ENCODE results near the gene HMX1.

Gene HMX1

DNA sequence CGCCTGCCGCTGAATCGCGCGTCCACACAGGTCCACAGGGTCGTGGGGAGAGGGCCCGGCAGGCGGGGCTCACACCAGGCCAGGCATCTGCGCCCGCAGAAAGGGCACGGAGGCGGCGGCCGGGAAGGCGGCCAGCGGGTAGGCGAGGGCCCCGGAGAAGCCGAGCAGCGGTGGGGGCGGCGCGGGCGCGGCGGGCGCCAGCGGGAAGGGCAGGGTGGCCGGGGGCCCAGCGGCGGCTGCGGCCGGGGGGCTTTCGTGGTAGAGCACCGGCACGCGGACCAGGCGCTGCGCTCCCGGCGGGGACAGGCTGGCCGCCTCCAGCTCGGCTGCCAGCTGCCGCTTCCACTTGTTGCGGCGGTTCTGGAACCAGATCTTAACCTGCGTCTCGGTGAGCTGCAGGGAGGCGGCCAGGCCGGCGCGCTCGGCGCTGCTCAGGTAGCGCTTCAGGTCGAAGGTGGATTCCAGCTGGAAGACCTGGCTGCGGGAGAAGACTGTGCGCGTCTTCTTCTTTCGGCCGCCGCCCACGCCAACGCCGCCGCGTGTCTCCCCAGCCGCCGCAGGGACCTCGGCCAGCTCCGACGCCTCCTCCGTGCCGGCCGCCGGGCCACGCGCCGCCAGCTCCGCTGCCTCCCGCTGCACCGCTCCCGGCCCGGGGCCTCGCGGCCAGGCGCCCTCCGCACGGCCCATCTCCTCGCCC lies 3.9 kb downstream of the HMX1 start:
- DNase-seq = no peak

DNA sequence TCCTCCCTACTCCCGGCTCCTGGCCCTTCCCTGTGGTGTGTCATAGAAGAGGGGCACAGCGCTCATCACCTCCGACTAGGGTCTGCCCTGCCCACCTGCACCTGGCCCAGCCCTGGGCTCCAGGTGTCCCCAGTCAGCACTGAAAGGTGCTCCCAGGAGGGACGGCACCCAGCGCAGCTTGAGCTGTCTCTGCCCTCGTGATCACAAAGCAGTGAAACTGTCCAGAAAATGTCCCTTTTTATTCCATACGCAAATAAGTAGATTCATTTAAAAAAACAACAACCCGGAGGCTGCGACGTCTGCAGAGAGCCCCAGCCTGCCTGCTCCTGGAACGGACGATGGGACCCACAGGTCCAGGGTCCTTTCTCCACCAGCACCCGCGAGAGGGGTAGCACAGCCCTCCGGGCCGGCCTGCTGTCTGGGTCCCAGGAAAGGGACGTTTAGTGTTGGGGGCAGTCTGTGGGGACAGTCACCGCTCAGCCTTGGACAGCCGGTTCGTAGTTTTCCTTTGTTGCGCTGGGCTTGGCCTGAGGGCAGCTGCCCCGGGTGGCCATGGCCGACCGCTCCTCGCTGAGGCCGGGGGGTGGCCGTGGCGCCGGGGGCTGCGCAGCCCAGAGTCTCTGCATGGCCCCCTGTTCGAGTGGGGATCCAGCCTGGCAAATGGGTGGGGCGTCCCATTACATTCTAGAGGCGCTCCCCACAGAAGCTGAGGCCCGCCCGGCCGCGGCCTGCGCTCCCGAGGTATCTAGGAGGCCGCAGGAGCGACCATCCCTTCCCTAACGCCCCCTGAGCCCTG lies 4.6 kb downstream of the HMX1 start:
- no peak for DNase-seq

DNA sequence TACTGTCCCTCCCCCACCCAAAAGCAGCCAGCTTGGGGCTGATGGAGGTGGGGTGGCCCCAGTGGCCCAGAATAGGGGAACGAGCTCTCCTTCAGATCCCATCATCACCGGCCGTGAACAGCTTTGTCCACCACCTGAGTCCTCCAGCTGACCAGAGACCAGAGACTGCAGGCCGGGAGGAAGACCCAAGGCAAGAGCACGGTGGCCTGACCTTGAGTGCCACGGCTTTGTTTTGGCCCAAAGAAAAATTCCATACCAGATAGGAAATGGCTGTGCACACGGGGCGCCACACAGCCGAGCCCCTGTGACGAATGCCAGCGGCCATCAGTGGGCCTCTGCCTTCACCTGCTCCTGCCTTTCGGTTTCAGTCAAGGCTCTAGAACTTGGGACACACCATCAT lies 5.2 kb downstream of the HMX1 start:
- no peak for DNase-seq

DNA sequence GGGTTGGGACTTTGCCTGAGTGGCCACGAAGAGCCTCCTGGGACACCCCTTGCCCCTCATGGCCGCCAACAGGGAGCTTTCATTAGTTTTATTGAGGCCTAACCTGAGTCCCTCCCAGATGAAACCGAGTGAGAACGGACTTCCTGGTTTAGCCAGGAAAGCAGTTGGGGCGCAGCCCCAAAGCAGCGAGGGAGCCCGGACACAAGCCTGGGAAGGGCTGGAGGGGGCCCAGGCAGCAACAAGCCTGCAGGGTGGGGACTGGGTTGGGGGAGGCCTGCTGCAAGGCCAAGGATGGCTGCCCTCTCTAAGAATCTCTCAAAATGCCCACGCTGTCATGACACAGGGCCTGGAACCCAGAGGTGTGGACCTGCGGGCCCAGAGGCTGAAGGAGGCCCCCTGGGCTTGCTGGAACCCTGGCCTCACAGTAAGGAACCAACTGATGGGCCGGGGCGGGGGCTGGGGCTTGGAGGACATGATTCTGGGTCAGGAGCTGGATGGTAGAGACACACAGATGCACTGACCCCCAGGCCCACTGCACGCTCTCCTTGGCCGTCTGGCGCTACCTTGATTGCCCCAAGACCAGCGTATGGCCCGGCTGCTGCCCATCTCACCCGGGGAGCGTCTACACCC lies 5.8 kb downstream of the HMX1 start:
- DNase-seq = no peak

DNA sequence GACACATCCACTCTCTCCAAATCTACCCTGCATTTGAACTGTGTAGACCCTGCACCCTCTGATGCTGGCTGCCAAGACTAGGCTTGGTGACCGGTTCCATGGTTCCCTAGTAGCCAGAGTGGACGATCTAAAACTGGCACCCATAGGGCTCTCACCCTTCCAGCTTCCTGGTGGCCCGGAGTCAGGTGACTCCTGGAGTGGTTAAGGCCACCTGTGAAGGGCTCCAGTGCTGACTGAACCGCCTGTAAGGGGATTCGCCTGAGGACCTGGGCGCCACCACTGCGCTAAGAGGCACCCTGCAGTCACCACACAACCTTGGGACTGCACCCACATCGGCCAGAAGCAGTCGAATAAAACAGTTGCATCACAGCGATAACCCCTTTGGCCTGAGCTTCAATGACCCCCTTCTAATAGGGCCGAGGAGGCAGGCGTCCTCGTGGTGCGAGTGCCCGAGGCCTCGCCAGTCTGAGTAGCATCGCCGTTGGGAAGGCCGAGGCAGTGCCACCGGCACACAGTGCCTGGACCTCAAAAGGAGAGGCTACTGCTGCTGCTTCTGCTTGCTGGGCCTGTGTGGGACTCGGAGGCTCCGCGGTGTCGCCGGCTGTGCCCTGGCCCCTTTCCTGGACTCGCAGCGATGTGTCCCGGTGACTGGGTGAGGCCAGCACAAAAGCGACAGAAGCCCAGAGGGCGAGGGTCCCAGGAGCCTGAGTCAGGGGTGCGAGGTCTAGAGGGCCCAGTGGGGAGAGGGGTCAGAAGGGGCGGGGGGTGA lies 6.5 kb downstream of the HMX1 start:
- no peak for DNase-seq

DNA sequence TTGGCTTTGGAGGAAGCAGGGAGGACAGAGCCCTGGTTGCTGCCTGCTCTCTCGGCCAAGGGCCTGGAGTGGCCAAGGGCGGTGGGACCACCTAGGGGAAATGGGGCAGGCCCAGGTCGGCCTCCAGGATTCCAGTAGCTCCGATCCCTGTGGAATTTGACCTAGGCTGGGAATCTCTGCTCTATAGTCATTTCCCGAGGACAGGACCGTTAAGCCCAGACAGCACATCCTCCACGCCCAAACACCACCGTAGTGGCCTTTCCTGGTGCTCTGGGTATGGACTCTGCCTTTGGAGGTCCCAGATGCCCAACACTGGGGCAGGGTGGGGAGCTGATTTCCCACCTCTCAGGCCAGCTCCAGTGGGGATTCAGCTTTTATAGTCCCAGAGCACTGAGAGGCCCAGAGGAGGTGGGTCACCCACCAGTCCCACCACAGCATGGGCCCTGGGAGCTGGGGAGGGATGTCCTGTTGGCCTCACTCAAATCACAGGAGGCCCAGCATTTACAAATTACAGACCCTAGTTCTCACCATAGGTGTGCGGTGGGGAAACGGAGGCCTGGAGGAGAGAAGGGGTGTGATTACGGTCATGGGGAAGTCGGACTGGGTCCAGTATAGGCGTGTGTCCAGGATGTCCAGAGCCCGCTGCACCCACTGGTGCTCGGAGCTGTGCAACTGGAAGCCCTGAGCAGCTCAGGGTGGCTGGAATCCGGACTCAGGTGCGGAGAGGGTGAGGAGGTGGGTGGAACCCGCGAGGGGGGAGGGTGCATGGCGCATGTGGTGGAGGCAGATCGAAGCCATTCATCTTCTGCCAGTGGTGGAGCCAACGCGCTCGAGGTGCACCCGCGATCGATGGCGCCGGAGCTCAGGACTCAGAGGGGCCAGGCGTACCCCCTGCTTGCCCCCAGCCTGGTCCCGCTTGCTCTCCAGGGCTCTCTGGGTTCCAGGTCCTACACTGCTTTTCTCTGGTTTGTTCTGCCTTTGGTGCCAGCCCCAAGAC lies 7.7 kb downstream of the HMX1 start:
- no peak for DNase-seq

DNA sequence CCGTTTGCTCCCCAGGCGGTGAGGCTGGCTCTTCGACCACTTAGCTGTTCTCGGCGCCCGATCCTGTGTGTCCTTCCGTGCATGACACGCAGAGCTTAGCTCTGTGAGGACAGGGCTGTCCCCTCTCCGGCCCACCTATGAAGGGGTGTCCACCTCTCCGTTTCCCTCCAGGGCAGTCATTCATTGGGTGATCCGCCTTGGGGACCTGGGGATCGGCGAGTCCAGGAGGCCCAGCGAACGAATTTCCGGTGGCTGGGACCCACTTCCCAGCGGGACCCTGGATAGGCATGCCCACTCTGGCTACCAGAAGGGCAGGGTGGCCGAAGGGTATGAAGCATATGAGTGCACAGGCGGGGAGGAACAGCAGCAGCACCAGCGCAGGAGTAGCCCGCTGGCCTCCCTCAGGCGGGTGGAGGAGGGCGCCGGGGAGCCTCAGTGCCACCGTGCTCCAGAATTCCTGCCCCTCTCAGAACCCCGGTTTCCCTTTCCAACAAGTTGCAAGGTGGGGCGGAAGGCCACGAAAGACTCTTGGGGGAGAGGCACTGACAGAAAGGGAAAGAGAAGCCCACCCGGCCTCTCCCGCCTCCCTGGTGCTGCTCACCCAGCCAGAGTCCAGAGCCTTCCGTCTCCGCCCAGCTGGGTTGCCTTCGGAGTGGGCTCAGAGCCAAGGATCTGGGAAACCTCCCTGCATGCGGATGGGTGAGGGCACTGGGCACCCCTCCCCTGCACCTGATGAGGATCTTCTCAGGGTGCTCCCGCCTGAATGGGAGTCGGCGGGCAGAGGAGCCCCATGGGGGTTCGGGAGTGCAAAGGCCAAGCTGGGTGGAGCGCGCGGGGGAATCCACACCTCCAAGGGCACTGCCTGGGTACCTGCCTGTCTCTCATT lies 8.6 kb downstream of the HMX1 start:
- DNase-seq = no peak

DNA sequence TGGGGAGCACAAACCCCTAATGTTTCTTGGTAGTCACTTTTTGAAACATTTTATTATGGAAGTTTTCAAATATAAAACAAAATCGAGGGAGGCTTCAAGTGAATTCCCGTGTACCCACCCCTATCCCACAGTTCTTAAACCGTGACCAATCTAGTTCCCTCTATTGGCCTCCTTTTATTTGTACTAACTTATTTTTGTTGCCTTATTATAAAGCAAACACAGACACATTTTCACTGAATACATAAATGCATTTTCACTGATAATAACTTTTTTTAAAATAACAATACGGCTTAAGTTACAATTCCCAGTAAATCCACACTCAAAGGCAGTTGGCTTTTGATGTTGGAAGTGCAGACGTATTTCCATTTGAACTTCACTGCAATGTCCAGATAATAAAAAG lies 9.3 kb downstream of the HMX1 start:
- no peak for DNase-seq

DNA sequence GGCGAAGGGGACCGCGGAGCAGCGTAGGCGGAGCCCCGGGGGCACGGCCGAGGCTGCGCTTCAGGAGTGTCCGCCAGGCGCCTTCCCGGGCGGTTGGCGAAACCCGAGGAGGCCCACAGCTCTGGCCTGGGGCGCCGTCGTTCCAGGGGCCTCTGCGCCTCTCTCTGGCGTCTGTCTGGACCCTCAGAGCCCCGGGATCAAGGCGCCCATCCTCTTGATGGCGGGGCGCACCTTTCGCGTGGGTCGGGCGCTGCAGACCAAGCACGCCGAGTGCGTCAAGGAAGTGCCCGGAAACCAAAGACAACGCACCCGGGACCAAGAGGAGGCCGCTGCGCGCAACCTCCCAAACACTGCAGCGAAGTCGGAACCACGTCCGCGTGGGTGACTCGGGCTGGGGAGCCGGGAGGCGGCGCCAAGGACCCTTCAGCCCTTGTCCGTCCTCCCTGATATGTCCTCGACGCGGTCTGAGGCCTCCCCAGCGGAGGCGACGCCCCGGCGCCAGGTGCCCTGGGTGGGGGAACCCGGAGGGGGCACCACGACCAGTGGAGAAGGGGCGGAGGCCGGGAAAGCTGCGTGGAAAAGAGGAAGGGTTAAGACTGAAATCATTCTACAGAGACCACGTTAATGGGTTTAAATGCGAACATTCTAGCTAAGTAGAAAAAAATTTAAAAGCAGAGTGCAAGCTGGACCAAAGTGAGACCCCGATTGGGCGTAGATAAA lies 9.9 kb downstream of the HMX1 start:
- no peak for DNase-seq

DNA sequence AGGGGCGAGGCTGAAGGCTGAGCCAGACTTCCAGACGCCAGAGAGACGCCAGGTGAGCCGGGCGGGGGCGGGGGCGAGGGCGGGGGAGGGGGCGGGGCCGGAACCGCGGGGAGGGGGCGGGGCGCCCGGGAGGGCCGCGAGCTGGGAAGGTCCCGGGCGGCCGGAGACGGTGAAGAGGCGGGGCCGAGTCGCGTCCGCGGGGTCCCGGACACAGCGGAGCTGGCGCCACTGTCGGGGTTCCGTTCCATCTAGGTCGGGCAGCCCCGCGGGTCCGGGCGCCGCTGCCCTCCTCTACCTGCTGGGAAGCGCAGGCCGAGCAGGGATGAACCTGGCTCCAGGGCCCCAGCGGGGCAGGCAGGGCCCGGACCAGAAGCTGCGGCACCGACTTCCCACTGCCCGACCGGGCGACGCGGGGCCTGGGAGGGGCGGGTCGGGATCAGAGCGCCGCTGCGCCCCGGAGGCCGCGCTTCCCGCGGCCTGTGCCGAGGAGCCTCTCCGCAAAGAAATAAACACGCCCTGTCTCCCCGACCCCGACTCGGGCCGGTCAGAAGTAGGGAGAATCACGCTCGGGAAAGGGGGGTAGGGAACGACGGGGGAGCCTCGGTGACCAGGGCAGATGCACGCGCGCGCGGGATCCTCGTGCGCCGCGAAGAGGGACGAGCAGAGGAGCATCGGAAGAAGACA lies 10.6 kb downstream of the HMX1 start:
- DNase-seq = no peak

DNA sequence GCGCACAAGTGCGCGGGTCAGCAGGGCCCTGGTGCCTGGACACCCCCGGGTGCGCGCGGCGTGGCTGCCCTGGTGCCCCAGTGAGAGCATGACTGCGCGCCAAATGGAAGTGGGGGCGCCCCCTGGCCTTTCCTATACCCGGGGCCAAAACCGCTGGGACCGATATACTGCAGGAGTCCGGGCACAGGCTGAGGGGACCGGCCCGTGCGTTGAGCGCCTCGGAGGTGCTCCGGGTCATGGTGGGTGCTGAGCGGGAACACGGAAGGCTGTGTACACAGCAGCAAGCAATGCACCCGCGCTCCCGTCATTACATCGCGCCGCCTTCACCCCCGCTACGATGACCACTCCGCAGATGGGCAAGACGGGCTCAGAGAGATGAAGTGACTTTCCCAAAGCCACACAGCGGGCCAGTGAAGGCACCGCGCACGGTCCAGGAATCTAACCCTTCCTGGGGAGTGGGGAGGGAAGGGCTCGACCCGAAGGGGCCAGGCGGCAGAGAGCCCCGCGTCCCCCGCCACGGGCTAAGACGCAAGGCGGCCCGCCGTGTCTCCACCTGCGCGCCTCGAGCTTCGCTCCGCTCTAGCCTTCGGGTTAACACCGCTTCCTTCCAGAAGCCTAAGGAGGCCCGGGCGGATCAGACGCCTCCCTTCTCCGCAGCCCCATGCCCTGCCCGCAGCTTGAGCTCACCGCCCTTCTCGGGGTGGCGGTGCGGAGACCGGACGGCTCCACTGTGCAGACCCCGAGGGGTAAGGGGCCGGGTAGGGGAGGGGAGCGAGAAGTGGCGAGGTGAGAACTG lies 11.3 kb downstream of the HMX1 start:
- no peak for DNase-seq

DNA sequence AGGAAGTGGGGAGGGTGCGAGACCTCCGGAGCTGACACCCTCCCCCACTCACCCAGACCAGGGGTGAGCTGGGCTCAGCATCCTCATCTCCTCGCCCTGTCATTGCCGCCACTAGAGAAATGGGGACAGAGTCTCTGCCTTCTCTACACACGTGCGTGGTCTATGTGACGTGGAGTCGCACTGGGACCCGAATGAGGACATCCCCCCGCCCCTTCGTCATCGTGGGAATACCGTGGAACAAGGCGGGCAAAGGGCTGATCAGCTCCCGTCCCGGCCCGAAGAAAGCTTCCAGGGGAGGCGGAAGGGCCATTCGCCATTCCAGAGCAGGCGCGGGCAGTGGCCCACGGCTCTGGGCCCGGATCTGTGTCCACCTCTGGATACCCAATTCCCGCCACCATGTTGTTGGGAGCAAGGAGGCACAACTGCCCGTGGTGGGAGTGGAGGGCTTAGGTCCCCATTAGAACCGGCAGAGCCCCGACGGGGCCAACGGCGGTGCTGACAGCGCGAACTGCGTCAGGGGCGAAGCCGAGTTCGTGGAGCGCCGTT lies 12.0 kb downstream of the HMX1 start:
- DNase-seq = no peak

DNA sequence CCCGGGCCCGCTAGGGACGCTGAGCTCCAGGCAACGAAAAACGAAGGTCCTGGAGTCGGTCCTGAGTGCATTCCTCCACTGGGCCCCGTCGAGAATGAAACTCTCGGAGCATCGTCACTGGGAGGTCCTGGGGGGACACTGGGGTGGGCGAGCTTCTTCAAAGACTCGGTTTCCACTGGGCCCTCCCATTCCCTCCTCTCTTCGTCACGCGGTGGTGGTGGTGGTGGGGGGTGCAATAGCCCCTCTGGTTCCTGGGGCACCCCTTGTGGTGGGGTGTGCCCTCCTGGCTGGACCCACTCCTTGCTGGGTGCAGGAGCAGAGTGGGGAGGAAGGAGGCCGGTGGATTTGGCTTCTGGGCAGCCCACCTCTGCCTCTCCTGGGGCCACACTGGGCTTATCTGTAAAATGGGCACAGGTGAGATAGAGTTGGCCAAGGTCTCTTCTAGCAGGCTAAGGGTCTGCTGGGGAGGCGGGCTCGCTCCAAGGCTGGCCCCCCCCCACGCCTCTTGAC lies 12.9 kb downstream of the HMX1 start:
- no peak for DNase-seq

DNA sequence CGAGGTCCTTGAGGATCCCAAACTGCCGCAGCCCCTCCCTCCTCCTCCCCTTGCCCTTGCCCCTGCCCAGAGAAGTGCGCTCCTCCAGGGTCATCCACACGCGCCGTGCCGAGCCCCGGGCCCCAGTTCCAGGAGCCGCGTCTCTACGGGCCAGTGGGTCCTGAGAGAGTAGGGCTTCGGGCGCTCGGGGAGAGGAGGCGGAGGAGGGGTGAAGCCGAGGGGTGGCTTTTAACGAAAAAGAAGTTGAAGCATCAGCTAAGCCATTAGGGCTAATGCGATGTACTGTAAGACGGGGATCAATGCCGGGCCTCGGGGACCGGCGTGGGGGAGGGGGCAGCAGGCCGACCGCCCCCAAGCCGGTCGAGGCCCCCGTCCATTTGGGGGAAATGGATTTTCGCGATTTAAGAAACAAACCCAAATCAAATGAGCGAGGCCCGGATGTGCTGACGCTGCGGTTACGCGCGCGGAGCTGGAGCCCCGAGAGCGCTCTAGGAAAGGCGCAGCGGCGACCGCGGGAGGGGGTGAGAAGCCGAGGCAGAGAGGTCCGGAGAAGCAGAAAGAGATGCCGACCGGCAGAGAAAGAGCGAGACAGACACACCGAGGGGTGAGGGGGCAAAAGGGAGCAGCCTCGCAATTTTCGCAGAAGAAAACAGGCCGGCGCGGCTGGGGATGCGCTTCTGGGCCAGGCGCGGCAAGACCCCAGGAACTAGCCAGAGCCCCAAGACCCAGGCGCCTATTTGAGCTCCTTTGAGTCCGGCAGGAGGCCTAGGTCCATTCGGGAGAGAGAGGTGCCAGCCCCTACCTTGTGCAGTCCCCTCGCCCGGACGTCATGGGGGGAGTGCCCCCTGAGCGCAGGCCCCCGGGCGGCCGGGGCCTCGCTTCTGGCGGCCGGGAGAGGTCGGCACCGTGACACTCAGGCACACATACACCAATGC lies 13.6 kb downstream of the HMX1 start:
- DNase-seq = no peak

DNA sequence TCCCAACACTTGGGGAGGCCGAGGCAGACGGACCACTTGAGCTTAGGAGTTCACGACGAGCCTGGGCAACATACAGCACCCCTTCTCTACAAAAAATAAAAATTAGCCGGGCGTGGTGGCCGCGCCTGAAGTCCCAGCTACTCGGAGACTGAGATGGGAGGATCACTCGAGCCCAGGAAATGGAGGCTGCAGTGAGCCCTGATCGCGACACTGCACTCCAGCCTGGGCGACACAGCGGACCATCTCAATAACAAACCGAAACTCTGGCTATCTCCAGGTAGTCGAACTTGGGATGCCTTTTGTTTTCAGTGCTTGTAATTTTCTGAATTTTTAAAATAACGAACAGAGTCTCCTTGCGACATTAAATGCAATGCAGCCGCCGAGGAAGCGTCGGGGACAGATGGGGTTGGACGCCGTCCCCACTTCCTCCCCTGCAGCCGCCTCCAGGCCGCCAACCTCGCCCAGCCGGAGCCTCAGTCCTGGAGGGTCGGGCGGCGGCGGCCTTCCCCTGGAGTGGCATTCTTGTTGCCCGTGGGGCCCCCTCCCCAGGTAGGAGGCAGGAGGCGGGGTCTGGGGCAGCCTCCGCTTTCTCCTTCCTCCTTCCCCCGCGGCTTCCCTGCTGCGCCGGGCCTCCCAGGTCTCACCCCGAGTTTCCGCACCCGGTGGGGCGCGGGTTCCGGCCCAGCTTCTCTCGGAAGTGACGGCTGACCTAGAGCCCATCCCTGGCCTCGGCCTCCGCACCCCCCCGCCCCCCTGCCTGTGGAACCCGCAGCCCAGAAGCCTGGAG lies 14.6 kb downstream of the HMX1 start:
- no peak for DNase-seq

DNA sequence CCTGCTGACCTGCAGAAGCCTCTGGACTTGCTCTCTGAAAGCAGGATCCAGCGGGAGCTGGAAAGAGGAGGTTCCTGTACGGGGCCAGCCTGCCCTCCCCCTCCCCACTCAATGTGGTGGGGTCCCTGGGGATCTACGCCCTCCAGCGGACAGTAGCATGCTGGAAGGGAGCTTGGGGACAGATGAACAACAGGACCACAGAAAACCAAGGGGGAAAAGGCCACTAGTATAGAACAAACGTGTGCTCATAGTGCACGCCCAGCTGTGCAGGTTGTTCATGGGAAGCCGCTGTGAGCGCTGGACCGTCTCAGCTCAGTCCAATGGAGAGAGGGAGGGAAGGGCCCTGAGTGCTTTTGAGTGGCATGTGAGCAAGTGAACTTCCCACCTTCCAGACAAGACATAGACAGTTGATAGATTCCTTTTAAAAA lies 15.8 kb downstream of the HMX1 start:
- no peak for DNase-seq
